Upper lobe of right lung (tissue), 1 donor: ENCODE data around the gene PLD4. TPM values are rescaled to one million over a fixed set of nuclear protein-coding genes. Genes with fewer than 3 reads are reported as not detected.
A peak's percentile ranks its signal among the peaks of the same experiment; 100 is the strongest.
"Not testable (repeated sequence)": the region's sequence is repeated elsewhere in the genome, so short reads cannot be mapped to it uniquely, and the experiment has no call there.

Experiments used
- ATAC-seq: fragments of 200-7000 bp; cut with Tn5 transposase; one replicate; pipeline ENCODE4 v1.9.1; 2020; ENCODE audit warnings: mild to moderate bottlenecking, moderate library complexity
- DNase-seq: peaks from one replicate; pipeline ENCODE4 v3.0.0-alpha.2; 2020
- H3K27ac ChIP-seq: fragments of 200-600 bp; one replicate; pipeline ENCODE4 v1.8.0; 2022
- H3K27me3 ChIP-seq: fragments of 200-600 bp; one replicate; pipeline ENCODE4 v1.8.0; 2022; ENCODE audit warnings: mild to moderate bottlenecking
- H3K36me3 ChIP-seq: fragments of 200-600 bp; one replicate; pipeline ENCODE4 v1.8.0; 2022
- H3K4me1 ChIP-seq: fragments of 200-600 bp; one replicate; pipeline ENCODE4 v1.8.0; 2022
- H3K4me3 ChIP-seq: fragments of 200-600 bp; one replicate; pipeline ENCODE4 v1.8.0; 2022; ENCODE audit warnings: mild to moderate bottlenecking
- H3K9me3 ChIP-seq: fragments of 200-600 bp; one replicate; pipeline ENCODE4 v1.8.0; 2022
- intact Hi-C: fragments of 100-400 bp; cut with DNase I; formaldehyde crosslinking; loops from one replicate; pipeline ENCODE4 v1.11.0; 2022
- total RNA-seq: library from RNA; stranded (reverse); fragmentation: NEBNext Ultra II Directional; extraction: Animal tissue kit (Norgen Biotek cat#: 25700); gene quantifications from one replicate; pipeline ENCODE4 v1.2.1, GENCODE V29; 2021
- TF ChIP-seq, protein P1 (sequence below): fragments of 200-600 bp; IDR thresholded peaks from one replicate; pipeline ENCODE4 v1.8.0; 2022; ENCODE audit warnings: antibody characterized with exemption
- donor health status: DM: no; HTN: yes; CAD: no; lungs with severe emphysema.

Gene PLD4
- total RNA-seq, 1 donor from 2014 or later, result 3.1 TPM

DNA sequence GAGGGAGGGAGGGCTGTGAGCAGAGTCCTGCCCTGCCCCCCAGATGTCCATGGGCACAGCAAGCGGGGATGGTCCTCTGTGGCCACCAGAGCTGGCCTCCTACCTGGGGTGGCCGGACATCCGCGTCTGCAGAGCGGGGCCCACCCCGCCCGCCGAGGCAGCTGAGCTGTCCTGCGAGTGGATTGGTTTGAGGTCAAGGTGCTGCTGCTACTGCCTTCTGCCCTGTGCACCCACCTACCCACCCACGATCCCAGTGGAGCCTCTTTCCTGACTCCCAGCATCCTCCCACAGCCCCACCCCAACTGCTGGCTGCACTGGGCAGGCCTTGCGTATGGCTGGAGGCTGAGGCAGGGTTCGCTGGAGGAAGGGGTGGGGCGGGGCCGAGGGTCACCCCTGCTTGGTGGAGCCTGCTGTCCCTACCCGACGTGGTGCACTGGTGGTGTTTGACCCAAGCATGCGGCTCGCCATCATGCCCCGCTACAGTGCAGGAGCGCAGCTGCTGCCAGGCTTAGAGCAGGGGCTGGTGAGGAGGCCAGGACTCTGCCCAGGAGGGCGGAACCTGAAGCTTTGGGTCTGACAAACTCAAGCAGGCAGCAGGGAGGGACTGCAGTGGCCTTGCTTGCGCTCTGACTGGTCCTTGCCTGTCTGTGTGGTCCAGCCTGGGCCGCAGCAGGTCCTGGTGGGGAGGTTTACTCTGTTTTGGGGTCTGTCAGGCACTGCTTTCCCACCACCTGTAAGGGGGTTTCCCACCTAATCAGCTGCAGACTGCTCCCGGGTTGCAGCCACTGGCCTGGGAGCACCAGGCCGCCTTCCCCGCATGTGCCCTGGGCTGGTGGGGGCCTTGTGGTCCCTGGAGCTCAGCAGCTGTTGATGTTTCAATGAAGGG is 35.9 kb upstream of the PLD4 start:
- Histone ChIP-seq H3K4me1 (no peaks in the 10 kb centered on the region), H3K9me3 (no peaks in the 10 kb centered on the region), H3K27me3 (no peaks in the 10 kb centered on the region), H3K4me3 (no peak overlapping the region), H3K36me3 (peaks cover 9% of the 10 kb centered on the region), H3K27ac (no peak overlapping the region)
- DNase-seq, result peak; percentile 63
- intact Hi-C loops, result no loop called here
- no peak for ATAC-seq
- TF ChIP-seq, protein P1, sequence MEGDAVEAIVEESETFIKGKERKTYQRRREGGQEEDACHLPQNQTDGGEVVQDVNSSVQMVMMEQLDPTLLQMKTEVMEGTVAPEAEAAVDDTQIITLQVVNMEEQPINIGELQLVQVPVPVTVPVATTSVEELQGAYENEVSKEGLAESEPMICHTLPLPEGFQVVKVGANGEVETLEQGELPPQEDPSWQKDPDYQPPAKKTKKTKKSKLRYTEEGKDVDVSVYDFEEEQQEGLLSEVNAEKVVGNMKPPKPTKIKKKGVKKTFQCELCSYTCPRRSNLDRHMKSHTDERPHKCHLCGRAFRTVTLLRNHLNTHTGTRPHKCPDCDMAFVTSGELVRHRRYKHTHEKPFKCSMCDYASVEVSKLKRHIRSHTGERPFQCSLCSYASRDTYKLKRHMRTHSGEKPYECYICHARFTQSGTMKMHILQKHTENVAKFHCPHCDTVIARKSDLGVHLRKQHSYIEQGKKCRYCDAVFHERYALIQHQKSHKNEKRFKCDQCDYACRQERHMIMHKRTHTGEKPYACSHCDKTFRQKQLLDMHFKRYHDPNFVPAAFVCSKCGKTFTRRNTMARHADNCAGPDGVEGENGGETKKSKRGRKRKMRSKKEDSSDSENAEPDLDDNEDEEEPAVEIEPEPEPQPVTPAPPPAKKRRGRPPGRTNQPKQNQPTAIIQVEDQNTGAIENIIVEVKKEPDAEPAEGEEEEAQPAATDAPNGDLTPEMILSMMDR, result no peak

DNA sequence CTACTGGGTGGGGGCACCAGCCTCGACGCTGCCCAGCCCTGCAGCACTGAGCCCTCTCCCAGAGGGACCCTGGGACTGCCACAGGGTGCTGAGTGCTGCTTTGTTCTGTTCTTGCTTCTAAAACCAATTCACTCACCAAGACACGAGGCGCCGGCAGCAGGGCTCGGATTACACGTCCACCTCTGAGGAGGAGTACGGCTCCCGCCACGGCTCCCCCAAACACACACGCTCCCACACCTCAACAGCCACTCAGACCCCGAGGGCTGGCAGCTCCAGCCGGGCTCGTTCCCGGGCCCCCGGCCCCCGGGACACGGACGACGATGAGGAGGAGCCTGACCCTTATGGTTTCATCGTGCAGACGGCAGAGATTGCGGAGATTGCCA is 35.3 kb upstream of the PLD4 start:
- H3K9me3 ChIP-seq, result no peaks in the 10 kb centered on the region
- intact Hi-C loops, result no loop called here
- no peak for ATAC-seq
- peak; percentile 60 for DNase-seq
- H3K27ac ChIP-seq, result no peak overlapping the region
- no peaks in the 10 kb centered on the region for H3K27me3 ChIP-seq
- no peaks in the 10 kb centered on the region for H3K4me1 ChIP-seq
- no peak overlapping the region for H3K4me3 ChIP-seq
- TF ChIP-seq, protein P1, result no peak
- H3K36me3 ChIP-seq, result peaks cover 9% of the 10 kb centered on the region

GRCh38 chr14:104890292-104890691 is 34.4 kb upstream of the PLD4 start:
- H3K4me3 ChIP-seq, H3K27me3 ChIP-seq, H3K9me3 ChIP-seq, H3K4me1 ChIP-seq, H3K27ac ChIP-seq, DNase-seq, ATAC-seq, H3K36me3 ChIP-seq: not testable (repeated sequence)
- intact Hi-C loops, result loop anchor here (10.0 kb wide), 1 partner anchor 155 kb away; no protein-coding TSS in a partner anchor

DNA sequence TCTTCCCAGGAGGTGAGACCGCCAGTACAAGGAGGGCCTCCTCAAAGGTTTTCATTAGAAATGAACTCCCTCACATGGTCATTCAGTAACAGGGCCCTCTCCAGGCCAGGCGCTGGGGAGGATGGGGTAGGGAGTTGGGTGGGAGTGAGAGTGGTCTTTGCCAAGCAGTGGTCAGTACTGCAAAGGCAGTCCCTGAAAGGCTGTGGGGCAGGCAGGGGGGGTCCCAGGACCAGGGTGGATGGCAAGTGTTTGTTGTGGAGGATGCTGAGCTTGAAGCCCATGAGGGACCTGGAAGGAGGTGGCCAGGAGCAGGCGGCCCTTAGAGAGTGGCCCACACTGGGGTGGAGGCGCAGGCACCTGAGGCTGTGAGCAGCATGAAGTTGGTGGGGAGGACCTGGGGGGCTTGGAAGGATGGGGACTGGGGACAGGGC is 33.5 kb upstream of the PLD4 start:
- DNase-seq, result no peak
- no peaks in the 10 kb centered on the region for H3K27me3 ChIP-seq
- intact Hi-C loops, result loop anchor here (10.0 kb wide), 1 partner anchor 154 kb away; no protein-coding TSS in a partner anchor
- H3K36me3 ChIP-seq, result peaks cover 9% of the 10 kb centered on the region
- TF ChIP-seq, protein P1, result no peak
- no peak for ATAC-seq
- no peaks in the 10 kb centered on the region for H3K4me1 ChIP-seq
- H3K27ac ChIP-seq, result no peak overlapping the region
- H3K4me3 ChIP-seq, result no peak overlapping the region
- no peaks in the 10 kb centered on the region for H3K9me3 ChIP-seq

GRCh38 chr14:104891664-104892530 is 32.8 kb upstream of the PLD4 start:
- Histone ChIP-seq H3K36me3 (peaks cover 8% of the 10 kb centered on the region), H3K27ac (no peak overlapping the region), H3K27me3 (no peaks in the 10 kb centered on the region), H3K4me3 (no peak overlapping the region), H3K4me1 (no peaks in the 10 kb centered on the region), H3K9me3 (no peaks in the 10 kb centered on the region)
- TF ChIP-seq, protein P1, result no peak
- ATAC-seq (no peak), DNase-seq (peak; percentile 61)
- intact Hi-C loops, result loop anchor here (10.0 kb wide), 1 partner anchor 153 kb away; no protein-coding TSS in a partner anchor
